ENCODE measurements around the gene ERVFRD-1.

Gene ERVFRD-1

GRCh38 chr6:11143394-11144371, 32.2 kb upstream of the ERVFRD-1 start:
- Histone ChIP-seq H3K9me3 (ENCODE audit: control insufficient read depth, low read length) (no peaks in the 10 kb centered on the region), H3K4me1 (ENCODE audit: control insufficient read depth, insufficient read depth, low read length) (no peaks in the 10 kb centered on the region), H3K36me3 (ENCODE audit: control insufficient read depth, insufficient read depth, low read length) (no peaks in the 10 kb centered on the region), H3K27me3 (ENCODE audit: control insufficient read depth, insufficient read depth, low read length, poor library complexity, severe bottlenecking) (no peaks in the 10 kb centered on the region), H3K4me3 (ENCODE audit: insufficient read depth, low read depth, low read length) (no peak overlapping the region), H3K27ac (ENCODE audit: insufficient read depth, low read depth, low read length, poor library complexity, severe bottlenecking) (no peak overlapping the region)
- WGBS, 2 experiments = 92 to 93% methylated on average over 10 of the region's 10 CpGs

DNA sequence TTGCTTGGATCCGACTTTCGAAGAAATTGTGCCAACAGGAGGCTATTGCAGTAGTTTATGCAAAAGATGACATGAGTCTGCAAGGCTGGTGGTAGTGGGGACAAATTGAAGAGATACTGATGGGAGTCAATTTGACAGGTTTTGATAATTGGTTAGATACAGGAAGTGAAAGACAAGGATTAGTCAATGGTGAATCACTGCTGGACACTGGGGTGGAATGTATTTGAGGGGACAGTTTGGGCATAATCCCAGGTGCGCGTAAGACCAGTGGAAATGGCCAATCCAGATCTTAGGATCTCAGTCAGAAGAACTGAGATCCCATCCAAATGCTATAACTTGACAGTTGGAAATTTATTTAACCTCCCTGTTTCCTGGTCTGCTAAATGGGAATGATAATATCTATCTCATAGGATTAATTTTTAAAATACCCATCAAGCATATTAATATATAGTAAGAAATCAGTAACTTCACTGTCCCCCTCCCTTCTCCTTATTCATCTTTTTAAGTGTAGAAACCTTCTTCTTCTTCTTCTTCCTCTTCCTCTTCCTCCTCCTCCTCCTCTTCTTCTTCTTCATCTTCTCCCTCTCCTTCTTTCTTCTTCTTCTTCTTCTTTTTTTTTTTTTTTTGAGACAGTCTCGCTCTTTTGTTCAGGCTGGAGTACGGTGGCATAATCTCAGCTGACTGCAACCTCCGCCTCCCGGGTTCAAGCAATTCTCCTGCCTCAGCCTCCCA, 30.9 kb upstream of the ERVFRD-1 start:
- no peak overlapping the region for H3K4me3 ChIP-seq (ENCODE audit: insufficient read depth, low read depth, low read length)
- no peaks in the 10 kb centered on the region for H3K9me3 ChIP-seq (ENCODE audit: control insufficient read depth, low read length)
- H3K27me3 ChIP-seq (ENCODE audit: control insufficient read depth, insufficient read depth, low read length, poor library complexity, severe bottlenecking) = no peaks in the 10 kb centered on the region
- H3K4me1 ChIP-seq (ENCODE audit: control insufficient read depth, insufficient read depth, low read length) = no peaks in the 10 kb centered on the region
- no peaks in the 10 kb centered on the region for H3K36me3 ChIP-seq (ENCODE audit: control insufficient read depth, insufficient read depth, low read length)
- no peak overlapping the region for H3K27ac ChIP-seq (ENCODE audit: insufficient read depth, low read depth, low read length, poor library complexity, severe bottlenecking)
- 93 to 95% methylated on average over 8 of the region's 8 CpGs for WGBS, 2 experiments

DNA sequence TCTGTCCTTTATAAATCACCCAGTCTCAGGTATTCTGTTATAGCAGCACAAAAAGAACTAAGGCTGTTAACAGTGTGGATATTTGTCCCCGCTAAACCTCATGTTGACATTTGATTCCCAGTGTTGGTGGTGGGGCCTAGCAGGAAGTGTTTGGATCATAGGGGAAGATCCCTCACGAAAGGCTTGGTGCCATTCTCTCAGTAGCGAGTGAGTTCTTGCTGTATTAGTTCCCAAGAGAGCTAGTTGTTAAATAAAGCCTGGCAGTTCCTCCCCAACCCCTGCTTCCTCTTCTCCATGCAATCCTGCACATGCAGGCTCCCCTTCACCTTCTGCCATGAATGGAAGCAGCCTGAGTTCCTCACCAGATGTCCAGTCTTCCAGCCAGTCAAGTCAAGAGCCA, 29.8 kb upstream of the ERVFRD-1 start:
- no peaks in the 10 kb centered on the region for H3K36me3 ChIP-seq (ENCODE audit: control insufficient read depth, insufficient read depth, low read length)
- no peak overlapping the region for H3K27ac ChIP-seq (ENCODE audit: insufficient read depth, low read depth, low read length, poor library complexity, severe bottlenecking)
- no peaks in the 10 kb centered on the region for H3K9me3 ChIP-seq (ENCODE audit: control insufficient read depth, low read length)
- no peaks in the 10 kb centered on the region for H3K27me3 ChIP-seq (ENCODE audit: control insufficient read depth, insufficient read depth, low read length, poor library complexity, severe bottlenecking)
- no peaks in the 10 kb centered on the region for H3K4me1 ChIP-seq (ENCODE audit: control insufficient read depth, insufficient read depth, low read length)
- no peak overlapping the region for H3K4me3 ChIP-seq (ENCODE audit: insufficient read depth, low read depth, low read length)
- WGBS, 2 experiments = 88 to 93% methylated on average over 3 of the region's 3 CpGs

GRCh38 chr6:11140056-11140455, 28.5 kb upstream of the ERVFRD-1 start:
- Histone ChIP-seq H3K36me3 (ENCODE audit: control insufficient read depth, insufficient read depth, low read length) (no peaks in the 10 kb centered on the region), H3K9me3 (ENCODE audit: control insufficient read depth, low read length) (no peaks in the 10 kb centered on the region), H3K27ac (ENCODE audit: insufficient read depth, low read depth, low read length, poor library complexity, severe bottlenecking) (no peak overlapping the region), H3K4me3 (ENCODE audit: insufficient read depth, low read depth, low read length) (no peak overlapping the region), H3K27me3 (ENCODE audit: control insufficient read depth, insufficient read depth, low read length, poor library complexity, severe bottlenecking) (no peaks in the 10 kb centered on the region), H3K4me1 (ENCODE audit: control insufficient read depth, insufficient read depth, low read length) (no peaks in the 10 kb centered on the region)
- WGBS, 2 experiments = 90 to 91% methylated on average over 3 of the region's 3 CpGs

DNA sequence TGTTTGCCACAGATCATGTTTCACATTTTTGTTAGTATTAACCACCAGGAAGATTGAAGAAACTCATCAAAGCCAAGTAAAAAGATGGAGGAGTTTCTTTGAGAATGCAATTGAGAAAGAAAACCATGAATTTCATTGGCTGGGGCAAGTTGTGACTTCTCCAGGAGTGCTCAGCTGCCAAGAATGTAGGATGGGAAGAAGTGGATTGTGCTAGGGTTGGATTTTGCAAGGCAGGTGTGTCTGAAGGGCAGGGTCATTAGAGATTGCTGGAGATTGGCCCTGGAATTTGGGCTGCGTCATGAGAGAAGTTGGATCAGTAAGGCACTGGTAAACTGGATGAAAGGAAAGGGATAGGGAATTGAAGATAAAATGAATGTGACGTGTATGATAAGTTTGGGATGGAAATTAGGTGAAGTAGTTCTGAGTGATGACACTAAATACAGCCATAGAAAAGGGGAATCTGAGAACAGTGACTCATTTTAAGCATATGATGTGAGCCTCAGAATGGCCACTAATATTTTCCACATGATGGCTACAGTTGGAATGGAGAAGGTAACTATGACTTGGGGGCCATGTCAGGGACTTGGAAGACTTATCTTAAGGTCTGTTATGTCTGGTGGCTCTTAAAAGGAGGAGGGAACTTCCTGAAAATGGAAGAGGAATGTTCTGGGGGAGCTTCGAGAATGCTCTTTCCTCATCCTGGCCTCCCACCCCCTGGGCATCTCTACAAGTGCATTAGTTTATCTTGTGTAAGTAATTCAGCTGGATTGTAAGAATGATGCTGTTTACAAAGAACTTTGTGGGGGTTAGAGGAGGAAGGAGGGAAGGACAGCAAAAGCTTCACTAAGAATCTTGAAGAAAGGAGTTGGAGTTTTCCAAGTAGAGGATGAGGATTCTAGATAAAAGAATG, 27.8 kb upstream of the ERVFRD-1 start:
- no peaks in the 10 kb centered on the region for H3K36me3 ChIP-seq (ENCODE audit: control insufficient read depth, insufficient read depth, low read length)
- no peak overlapping the region for H3K27ac ChIP-seq (ENCODE audit: insufficient read depth, low read depth, low read length, poor library complexity, severe bottlenecking)
- no peaks in the 10 kb centered on the region for H3K27me3 ChIP-seq (ENCODE audit: control insufficient read depth, insufficient read depth, low read length, poor library complexity, severe bottlenecking)
- 94 to 96% methylated on average over 3 of the region's 3 CpGs for WGBS, 2 experiments
- H3K9me3 ChIP-seq (ENCODE audit: control insufficient read depth, low read length) = no peaks in the 10 kb centered on the region
- H3K4me1 ChIP-seq (ENCODE audit: control insufficient read depth, insufficient read depth, low read length) = no peaks in the 10 kb centered on the region
- no peak overlapping the region for H3K4me3 ChIP-seq (ENCODE audit: insufficient read depth, low read depth, low read length)

DNA sequence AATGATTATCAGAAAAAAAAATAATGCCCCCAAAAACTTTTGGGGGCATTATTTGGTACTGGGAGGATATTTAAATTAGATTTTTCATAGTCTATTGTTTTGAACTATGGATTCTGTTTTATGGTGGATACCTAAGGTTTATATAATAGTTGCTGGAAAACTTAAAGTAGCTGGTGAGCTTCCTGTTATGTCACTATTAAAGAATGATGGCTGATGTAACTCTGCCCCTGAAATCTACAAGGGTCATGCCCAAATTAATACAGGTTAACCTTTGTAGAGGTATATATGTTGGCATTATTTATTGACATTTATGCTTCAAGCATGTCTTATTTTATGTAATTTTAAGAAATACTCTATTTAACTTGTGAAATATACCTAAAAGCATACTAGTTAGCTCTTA, 25.3 kb upstream of the ERVFRD-1 start:
- Histone ChIP-seq H3K9me3 (ENCODE audit: control insufficient read depth, low read length) (no peaks in the 10 kb centered on the region), H3K27me3 (ENCODE audit: control insufficient read depth, insufficient read depth, low read length, poor library complexity, severe bottlenecking) (no peaks in the 10 kb centered on the region), H3K27ac (ENCODE audit: insufficient read depth, low read depth, low read length, poor library complexity, severe bottlenecking) (no peak overlapping the region), H3K4me1 (ENCODE audit: control insufficient read depth, insufficient read depth, low read length) (no peaks in the 10 kb centered on the region), H3K36me3 (ENCODE audit: control insufficient read depth, insufficient read depth, low read length) (no peaks in the 10 kb centered on the region), H3K4me3 (ENCODE audit: insufficient read depth, low read depth, low read length) (no peak overlapping the region)

DNA sequence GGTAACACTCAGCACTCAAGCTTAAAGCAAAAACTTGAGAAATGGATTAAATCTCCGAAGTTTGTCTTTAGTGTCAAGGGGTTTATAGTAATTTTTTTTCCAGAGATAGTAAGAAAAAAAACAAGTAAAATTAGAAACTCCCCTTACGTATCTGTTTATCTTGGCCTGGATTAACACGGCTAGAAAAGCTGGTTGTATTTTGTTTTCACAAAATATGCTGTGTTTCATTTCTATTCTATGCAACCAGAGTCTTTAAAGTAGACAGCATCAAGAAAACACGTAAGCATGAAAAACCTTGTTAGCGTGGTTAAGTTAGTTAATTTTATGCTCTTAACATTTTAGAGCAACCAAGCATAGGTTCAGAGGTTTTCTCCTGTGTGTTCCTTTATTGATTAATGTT, 21.8 kb upstream of the ERVFRD-1 start:
- Histone ChIP-seq H3K27ac (ENCODE audit: insufficient read depth, low read depth, low read length, poor library complexity, severe bottlenecking) (no peak overlapping the region), H3K4me3 (ENCODE audit: insufficient read depth, low read depth, low read length) (no peak overlapping the region), H3K4me1 (ENCODE audit: control insufficient read depth, insufficient read depth, low read length) (no peaks in the 10 kb centered on the region), H3K9me3 (ENCODE audit: control insufficient read depth, low read length) (no peaks in the 10 kb centered on the region), H3K27me3 (ENCODE audit: control insufficient read depth, insufficient read depth, low read length, poor library complexity, severe bottlenecking) (no peaks in the 10 kb centered on the region), H3K36me3 (ENCODE audit: control insufficient read depth, insufficient read depth, low read length) (no peaks in the 10 kb centered on the region)
- WGBS, 2 experiments = 99 to 100% methylated on average over 1 to 5 of the region's 5 CpGs

- H3K36me3 ChIP-seq (ENCODE audit: control insufficient read depth, insufficient read depth, low read length) = no peaks in the 10 kb centered on the region
- H3K4me1 ChIP-seq (ENCODE audit: control insufficient read depth, insufficient read depth, low read length) = no peaks in the 10 kb centered on the region
- H3K4me3 ChIP-seq (ENCODE audit: insufficient read depth, low read depth, low read length) = no peak overlapping the region
- H3K27me3 ChIP-seq (ENCODE audit: control insufficient read depth, insufficient read depth, low read length, poor library complexity, severe bottlenecking) = no peaks in the 10 kb centered on the region
- no peak overlapping the region for H3K27ac ChIP-seq (ENCODE audit: insufficient read depth, low read depth, low read length, poor library complexity, severe bottlenecking)
- WGBS, 2 experiments = 96 to 97% methylated on average over 5 to 6 of the region's 6 CpGs
- no peaks in the 10 kb centered on the region for H3K9me3 ChIP-seq (ENCODE audit: control insufficient read depth, low read length)
These were observed 20.8 kb upstream of the ERVFRD-1 start for GRCh38 chr6:11132194-11132888.

DNA sequence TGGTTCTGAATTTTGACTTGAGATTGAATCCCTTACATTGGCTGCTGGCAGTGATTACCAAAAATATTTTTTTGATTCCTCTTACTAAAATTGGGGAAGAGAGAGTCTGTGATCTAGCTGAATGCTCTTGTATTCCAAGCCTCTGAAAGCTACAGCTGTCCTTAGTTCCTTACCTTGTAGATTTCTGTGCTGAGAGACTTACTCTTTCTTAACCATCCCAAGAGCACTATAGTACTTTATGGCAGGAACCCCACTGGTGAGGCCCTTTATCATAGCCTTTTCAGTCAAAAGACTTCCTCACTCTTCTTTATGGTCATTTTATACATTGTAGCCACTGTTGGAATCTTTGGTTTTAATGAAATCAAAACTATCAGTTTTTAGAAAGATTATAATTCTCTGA, 19.1 kb upstream of the ERVFRD-1 start:
- Histone ChIP-seq H3K36me3 (ENCODE audit: control insufficient read depth, insufficient read depth, low read length) (no peaks in the 10 kb centered on the region), H3K4me1 (ENCODE audit: control insufficient read depth, insufficient read depth, low read length) (no peaks in the 10 kb centered on the region), H3K27me3 (ENCODE audit: control insufficient read depth, insufficient read depth, low read length, poor library complexity, severe bottlenecking) (no peaks in the 10 kb centered on the region), H3K4me3 (ENCODE audit: insufficient read depth, low read depth, low read length) (no peak overlapping the region), H3K9me3 (ENCODE audit: control insufficient read depth, low read length) (no peaks in the 10 kb centered on the region), H3K27ac (ENCODE audit: insufficient read depth, low read depth, low read length, poor library complexity, severe bottlenecking) (no peak overlapping the region)
